ENCODE results near the gene DICER1. TPM values are rescaled to one million over a fixed set of nuclear protein-coding genes. Genes with fewer than 3 reads are reported as not detected.

The DICER1 gene
- total RNA-seq, 1 donor from 2014 or later: 100 TPM

GRCh38 chr14:95163132-95163531 lies 5.8 kb upstream of the DICER1 start:
- H3K4me3 Mint-ChIP-seq: no peak overlapping the region
- TF ChIP-seq CTCF (conservative IDR thresholded peaks at IDR 0.05): no peak
- no peaks in the 10 kb centered on the region for H3K27me3 Mint-ChIP-seq
- DNase-seq (ENCODE audit: extremely low spot score, unreplicated experiment): no peak
- H3K27ac Mint-ChIP-seq: no peak overlapping the region
- H3K4me1 Mint-ChIP-seq (ENCODE audit: unreplicated experiment): peaks cover 23% of the 10 kb centered on the region
- peaks cover 16% of the 10 kb centered on the region for H3K36me3 Mint-ChIP-seq
- H3K9me3 Mint-ChIP-seq: peaks cover 18% of the 10 kb centered on the region

DNA sequence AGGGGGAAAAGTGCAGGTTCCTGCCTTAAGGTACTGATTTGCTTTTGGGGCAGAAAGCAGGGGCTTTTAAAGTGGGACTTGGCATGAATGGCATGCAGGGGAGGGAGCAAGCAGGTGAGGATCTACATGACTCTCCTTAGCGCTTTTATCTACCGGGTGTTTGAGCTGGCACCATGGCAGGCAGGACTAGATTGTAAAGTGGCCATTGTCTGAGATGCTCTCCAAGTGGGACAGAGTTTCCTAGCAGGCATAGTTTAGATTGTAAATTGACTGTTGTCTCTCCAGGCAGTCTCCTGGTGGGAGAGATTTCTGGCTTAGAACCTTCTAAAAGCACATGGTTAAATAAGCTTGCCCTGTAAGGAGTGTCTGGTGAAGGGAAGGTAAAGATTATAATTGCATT lies 5.3 kb upstream of the DICER1 start:
- Mint-ChIP-seq H3K27ac (no peak overlapping the region), H3K4me3 (no peak overlapping the region), H3K36me3 (peaks cover 13% of the 10 kb centered on the region), H3K27me3 (no peaks in the 10 kb centered on the region), H3K9me3 (peaks cover 18% of the 10 kb centered on the region), H3K4me1 (ENCODE audit: unreplicated experiment) (peaks cover 25% of the 10 kb centered on the region)
- no peak for TF ChIP-seq CTCF (conservative IDR thresholded peaks at IDR 0.05)
- no peak for DNase-seq (ENCODE audit: extremely low spot score, unreplicated experiment)

- H3K27me3 Mint-ChIP-seq: no peaks in the 10 kb centered on the region
- DNase-seq (ENCODE audit: extremely low spot score, unreplicated experiment): no peak
- H3K4me3 Mint-ChIP-seq: peak overlapping the region; percentile 97
- no peak overlapping the region for H3K27ac Mint-ChIP-seq
- no peak for TF ChIP-seq CTCF (conservative IDR thresholded peaks at IDR 0.05)
- peaks cover 17% of the 10 kb centered on the region for H3K36me3 Mint-ChIP-seq
- no peaks in the 10 kb centered on the region for H3K9me3 Mint-ChIP-seq
- peaks cover 46% of the 10 kb centered on the region for H3K4me1 Mint-ChIP-seq (ENCODE audit: unreplicated experiment)
Observed at GRCh38 chr14:95157048-95157326, 342 bp downstream of the DICER1 start.

GRCh38 chr14:95156161-95157047 lies 925 bp downstream of the DICER1 start:
- no peaks in the 10 kb centered on the region for H3K9me3 Mint-ChIP-seq
- H3K27me3 Mint-ChIP-seq: no peaks in the 10 kb centered on the region
- peak overlapping the region; percentile 91 for H3K4me3 Mint-ChIP-seq
- peaks cover 18% of the 10 kb centered on the region for H3K36me3 Mint-ChIP-seq
- no peak for TF ChIP-seq CTCF (conservative IDR thresholded peaks at IDR 0.05)
- DNase-seq (ENCODE audit: extremely low spot score, unreplicated experiment): peak; percentile 73
- peaks cover 51% of the 10 kb centered on the region for H3K4me1 Mint-ChIP-seq (ENCODE audit: unreplicated experiment)
- peak overlapping the region; percentile 78 for H3K27ac Mint-ChIP-seq

GRCh38 chr14:95155045-95155444 lies 2.3 kb downstream of the DICER1 start:
- Mint-ChIP-seq H3K9me3 (no peaks in the 10 kb centered on the region), H3K27me3 (no peaks in the 10 kb centered on the region), H3K36me3 (peaks cover 18% of the 10 kb centered on the region), H3K4me1 (ENCODE audit: unreplicated experiment) (peaks cover 44% of the 10 kb centered on the region), H3K27ac (peak overlapping the region; percentile 64), H3K4me3 (peak overlapping the region; percentile 91)
- no peak for DNase-seq (ENCODE audit: extremely low spot score, unreplicated experiment)
- TF ChIP-seq CTCF (conservative IDR thresholded peaks at IDR 0.05): no peak
